Prostate gland (tissue), 2 donors: Measurements from ENCODE around the gene NEDD4L. TPM values are rescaled to one million over a fixed set of nuclear protein-coding genes. Genes with fewer than 3 reads are reported as not detected.
A peak's percentile ranks its signal among the peaks of the same experiment; 100 is the strongest.

Experiments
- DNase-seq: peaks from one replicate; pipeline ENCODE4 v3.0.0-alpha.2; 2019; ENCODE audit warnings: low spot score
- H3K27ac ChIP-seq, 2 donors: fragments of 200-600 bp; sonication (generic); 2 replicates each; pipeline ENCODE4 v1.5.1; 2017 to 2019
- H3K27me3 ChIP-seq: fragments of 200-600 bp; sonication (generic); replicated peaks from 2 replicates; pipeline ENCODE4 v1.5.1; 2019; ENCODE audit not compliant: insufficient read depth
- H3K36me3 ChIP-seq, 2 donors: fragments of 200-600 bp; sonication (generic); 1 replicate in 1 of 2; 2 replicates in 1 of 2; pipeline versions ENCODE4 v1.5.1 to v1.8.1; 2017 to 2019
- H3K4me1 ChIP-seq: fragments of 200-600 bp; sonication (generic); replicated peaks from 2 replicates; pipeline ENCODE4 v1.5.1; 2019
- H3K4me3 ChIP-seq, 2 donors: fragments of 200-600 bp; sonication (generic); 2 replicates each; pipeline ENCODE4 v1.5.1; 2017 to 2019
- H3K9me3 ChIP-seq: fragments of 200-600 bp; sonication (generic); 2 replicates; pipeline ENCODE4 v1.5.1; 2017
- CTCF ChIP-seq, 4 experiments: fragments of 200-600 bp in 2 of 4; fragments of 450-650 bp in 2 of 4; sonication (generic) in 2 of 4; IDR thresholded peaks; 1 replicate in 3 of 4; 2 replicates in 1 of 4; pipeline ENCODE4 v1.5.1; 2016 to 2019; ENCODE audit warnings: antibody characterized with exemption in 4 of 4, mild to moderate bottlenecking in 2 of 4, moderate library complexity in 2 of 4
- POLR2A ChIP-seq: fragments of 450-650 bp; IDR thresholded peaks from one replicate; pipeline ENCODE4 v1.6.1; 2016; ENCODE audit warnings: antibody characterized with exemption, mild to moderate bottlenecking
- POLR2AphosphoS5 ChIP-seq: sonication (generic); formaldehyde crosslinking; IDR thresholded peaks from one replicate; pipeline ENCODE4 v1.6.1; 2017; ENCODE audit warnings: antibody characterized with exemption
- WGBS: methylation state at CpG from one replicate; pipeline ENCODE4 v1.1.5; 2018; 5-methylcytosine and 5-hydroxymethylcytosine counted together
- intact Hi-C: fragments of 100-400 bp; cut with DNase I; formaldehyde crosslinking; loops from one replicate; pipeline ENCODE4 v1.14.2; 2022
- total RNA-seq, 2 donors: library from RNA; depleted of rRNA; stranded (reverse); fragments of >200 nt; gene quantifications; one replicate each; pipeline ENCODE4 v1.1.0, GENCODE V29; 2016

NEDD4L gene
- total RNA-seq, 2 donors from 2014 or later, result 280 to 420 TPM

- TF ChIP-seq POLR2AphosphoS5 (peak; percentile 58), POLR2A (no peak), CTCF (IDR thresholded peaks at IDR 0.05) (no peak)
- 53% methylated on average over 2 of the region's 2 CpGs for WGBS
- DNase-seq, result no peak
- Histone ChIP-seq H3K27ac (peak overlapping the region; percentile 47 to 67), H3K4me3 (no peak overlapping the region), H3K4me1 (peaks cover 16% of the 10 kb centered on the region), H3K9me3 (no peaks in the 10 kb centered on the region), H3K36me3 (no peaks in the 10 kb centered on the region), H3K27me3 (no peaks in the 10 kb centered on the region)
- intact Hi-C loops, result no loop called here
Observed at GRCh38 chr18:58268849-58269248, 224.8 kb downstream of the NEDD4L start.

DNA sequence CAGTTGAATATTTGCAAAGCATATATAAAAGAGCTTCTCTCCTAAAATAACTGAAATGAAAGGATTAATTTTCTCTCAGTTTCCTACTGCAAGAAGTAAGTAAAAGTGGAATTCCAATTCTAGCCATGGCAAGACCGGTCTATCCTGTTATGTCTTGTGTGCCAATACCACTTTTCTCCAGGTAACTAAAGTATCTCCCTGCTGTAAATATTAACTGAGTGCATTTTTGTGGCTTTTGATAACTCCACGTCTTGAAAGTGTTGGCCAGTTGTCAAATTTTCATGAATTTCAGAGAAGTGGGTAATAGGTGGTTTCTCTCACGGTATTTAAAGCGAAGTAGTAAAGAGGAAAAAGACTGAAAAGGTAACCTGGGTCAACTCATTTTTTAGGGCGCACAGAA, 225.9 kb downstream of the NEDD4L start:
- Histone ChIP-seq H3K27me3 (no peaks in the 10 kb centered on the region), H3K9me3 (no peaks in the 10 kb centered on the region), H3K4me3 (no peak overlapping the region), H3K4me1 (peaks cover 12% of the 10 kb centered on the region), H3K27ac (peak overlapping the region; percentile 67 to 69), H3K36me3 (no peaks in the 10 kb centered on the region)
- DNase-seq, result peak; percentile 80
- TF ChIP-seq POLR2A (no peak), POLR2AphosphoS5 (peak; percentile 87), CTCF (IDR thresholded peaks at IDR 0.05) (peak in 1 of 4 experiments; percentile 5)
- intact Hi-C loops, result no loop called here
- WGBS, result 42% methylated on average over 5 of the region's 5 CpGs

GRCh38 chr18:58270396-58270795, 226.4 kb downstream of the NEDD4L start:
- Histone ChIP-seq H3K4me3 (no peak overlapping the region), H3K4me1 (peaks cover 12% of the 10 kb centered on the region), H3K36me3 (no peaks in the 10 kb centered on the region), H3K27me3 (no peaks in the 10 kb centered on the region), H3K27ac (peak overlapping the region; percentile 67 to 69), H3K9me3 (no peaks in the 10 kb centered on the region)
- WGBS, result 68% methylated on average over 4 of the region's 4 CpGs
- TF ChIP-seq POLR2A (no peak), POLR2AphosphoS5 (no peak), CTCF (IDR thresholded peaks at IDR 0.05) (no peak)
- DNase-seq, result no peak
- intact Hi-C loops, result no loop called here

DNA sequence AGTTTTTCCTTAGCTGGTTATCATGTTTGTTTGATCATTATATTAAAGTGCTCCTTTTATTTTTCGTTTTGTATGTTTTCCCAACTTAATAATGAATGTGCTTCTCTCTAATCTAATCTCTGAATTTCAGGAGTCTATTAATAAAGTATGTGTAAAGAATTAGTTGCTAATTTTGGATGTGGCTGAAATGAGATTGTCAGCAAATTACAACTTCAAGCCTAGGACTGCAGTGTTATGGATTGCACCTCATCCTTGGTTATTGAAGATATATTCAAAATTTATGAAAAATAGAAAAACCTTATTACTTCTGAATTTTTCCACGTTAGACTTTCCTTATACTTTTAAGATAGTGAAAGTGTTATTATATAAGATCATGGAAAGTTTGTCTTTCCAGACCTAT, 227.7 kb downstream of the NEDD4L start:
- no peaks in the 10 kb centered on the region for H3K36me3 ChIP-seq
- TF ChIP-seq POLR2AphosphoS5 (no peak), POLR2A (no peak), CTCF (IDR thresholded peaks at IDR 0.05) (no peak)
- no peaks in the 10 kb centered on the region for H3K9me3 ChIP-seq
- intact Hi-C loops, result no loop called here
- no peaks in the 10 kb centered on the region for H3K27me3 ChIP-seq
- peaks cover 12% of the 10 kb centered on the region for H3K4me1 ChIP-seq
- H3K27ac ChIP-seq, result peak overlapping the region; percentile 26 to 69
- no peak for DNase-seq
- no peak overlapping the region for H3K4me3 ChIP-seq
- WGBS, result 55% methylated on average over 2 of the region's 2 CpGs

GRCh38 chr18:58272209-58272608, 228.2 kb downstream of the NEDD4L start:
- intact Hi-C loops, result no loop called here
- no peak for DNase-seq
- H3K36me3 ChIP-seq, result no peaks in the 10 kb centered on the region
- H3K27me3 ChIP-seq, result no peaks in the 10 kb centered on the region
- peaks cover 15% of the 10 kb centered on the region for H3K4me1 ChIP-seq
- H3K27ac ChIP-seq, result peak overlapping the region; percentile 26
- no peaks in the 10 kb centered on the region for H3K9me3 ChIP-seq
- no peak overlapping the region for H3K4me3 ChIP-seq
- no peak for TF ChIP-seq POLR2A
- TF ChIP-seq POLR2AphosphoS5, result no peak
- no peak for TF ChIP-seq CTCF (IDR thresholded peaks at IDR 0.05)
- WGBS, result 90% methylated on average over 6 of the region's 6 CpGs
